Activated naive CD4-positive, alpha-beta T cell (primary cell): Measurements from ENCODE around the gene DIAPH3.

Experiments used
- DNase-seq, 4 experiments: peaks; one replicate each; lab custom pipeline; 2025; lab: John Stamatoyannopoulos, UW

The DIAPH3 gene

DNA sequence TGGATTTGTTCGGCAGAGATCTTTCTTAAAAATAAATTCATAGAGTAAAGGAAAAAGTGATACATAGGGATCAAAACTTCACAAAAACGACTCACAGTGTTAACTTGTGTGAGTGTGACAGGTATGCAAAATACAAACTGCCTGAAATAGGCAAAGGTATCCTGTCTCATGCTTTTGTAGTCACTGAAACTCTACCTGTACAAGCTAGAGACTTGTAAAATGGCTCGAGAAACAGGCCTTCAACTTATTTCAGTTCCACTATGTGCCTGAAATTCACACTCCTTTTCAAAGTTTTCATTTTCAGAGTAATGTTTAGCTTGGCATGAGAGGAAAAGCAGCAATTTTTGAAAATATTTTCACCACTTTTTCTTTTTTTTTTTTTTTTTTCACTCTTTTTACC, 290.4 kb downstream of the DIAPH3 start:
- DNase-seq, result no peak

DNA sequence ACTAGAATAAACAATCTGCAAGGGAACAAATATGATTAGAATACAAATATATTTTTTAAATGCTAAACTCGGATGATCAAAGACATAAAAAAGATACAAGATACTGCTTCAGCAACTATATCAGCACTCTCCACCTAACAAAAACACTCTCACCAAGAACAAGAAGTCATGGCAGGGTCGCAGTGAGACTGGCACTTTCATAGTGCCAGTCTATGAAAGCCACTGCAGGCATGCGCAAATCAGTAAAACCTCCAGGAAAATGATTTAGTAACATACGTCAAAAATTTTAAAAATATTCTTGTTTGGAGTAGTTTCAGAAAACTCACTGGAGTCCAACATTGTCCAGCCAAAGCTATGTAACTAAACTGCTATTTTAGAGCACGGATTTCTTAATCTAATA, 295.9 kb downstream of the DIAPH3 start:
- no peak for DNase-seq

DNA sequence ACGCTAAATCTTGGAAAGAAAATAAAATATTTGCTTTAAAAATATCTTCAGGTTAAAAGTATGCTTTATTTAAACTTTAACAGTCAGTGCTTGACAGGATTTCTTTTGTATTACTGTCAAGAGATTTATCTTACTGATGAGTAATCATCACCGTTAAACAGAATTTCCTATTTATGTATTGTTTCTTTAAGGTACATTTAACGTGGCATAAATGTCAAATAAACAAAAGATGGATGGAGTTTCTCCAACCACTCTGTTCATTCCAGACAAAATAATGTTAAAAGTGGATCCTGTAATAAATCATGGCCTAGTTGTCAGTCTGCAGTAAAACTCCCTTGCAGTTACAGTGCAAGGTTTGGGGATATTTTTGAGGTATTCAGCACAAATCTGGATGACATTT, 298.3 kb downstream of the DIAPH3 start:
- DNase-seq, result no peak

DNA sequence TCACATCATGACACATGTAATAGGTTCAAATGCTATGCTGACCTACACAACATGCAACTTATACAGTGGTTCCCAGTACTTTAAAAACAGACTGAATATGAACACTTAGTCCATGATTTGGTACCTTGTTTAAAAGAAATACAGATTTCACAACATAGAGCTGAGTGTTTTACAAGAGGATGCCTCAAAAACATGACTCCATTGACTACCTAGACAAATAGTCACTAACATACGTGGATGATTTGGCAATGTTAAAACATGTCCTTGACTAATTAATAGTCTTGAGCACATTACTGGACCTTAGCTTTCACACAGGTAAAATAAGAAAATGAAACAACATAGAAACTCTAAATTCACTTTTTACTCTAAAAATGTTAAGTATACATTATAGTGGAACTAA, 300.1 kb downstream of the DIAPH3 start:
- no peak for DNase-seq

DNA sequence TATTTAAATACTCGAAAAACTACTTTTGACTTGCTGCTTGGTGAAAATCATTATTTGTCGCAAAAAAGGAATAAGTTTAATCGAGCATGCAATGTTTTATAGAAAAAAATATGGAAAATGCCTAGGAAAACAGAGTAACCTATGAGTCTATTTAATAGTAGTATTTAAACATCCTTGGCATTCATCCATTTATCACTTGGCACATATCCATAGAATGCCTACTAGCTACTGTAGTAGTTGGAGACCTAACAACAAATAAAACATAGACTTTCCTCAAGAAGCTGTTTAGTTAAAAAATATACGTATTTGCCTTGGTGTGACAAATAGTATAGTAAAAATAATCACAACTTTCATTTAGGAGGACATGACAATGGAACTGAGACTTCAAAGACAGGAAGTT, 302.1 kb downstream of the DIAPH3 start:
- no peak for DNase-seq

DNA sequence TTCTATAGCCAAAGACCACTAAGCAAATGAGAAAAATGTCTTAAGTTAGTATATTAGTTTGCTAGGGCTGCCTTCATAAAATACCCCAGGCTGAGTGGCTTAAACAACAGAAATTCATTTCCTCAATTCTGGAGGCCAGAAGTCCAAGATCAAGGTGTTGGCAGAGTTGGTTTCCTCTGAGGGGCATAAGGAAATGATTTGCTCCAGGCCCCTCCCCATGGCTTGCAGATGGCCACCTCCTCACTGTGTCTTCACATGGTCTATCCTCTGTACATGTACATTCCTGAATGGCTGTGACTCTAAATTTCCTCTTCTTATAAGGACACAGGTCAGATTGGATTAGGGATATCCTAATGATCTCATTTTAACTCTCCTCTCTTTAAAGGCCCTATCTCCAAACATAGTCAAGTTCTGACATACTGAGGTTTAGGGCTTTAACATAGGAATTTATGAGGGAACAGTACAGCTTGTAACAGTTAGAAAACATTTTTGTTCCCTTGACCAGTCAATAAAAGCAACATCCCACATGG, 307.4 kb downstream of the DIAPH3 start:
- DNase-seq, result no peak

DNA sequence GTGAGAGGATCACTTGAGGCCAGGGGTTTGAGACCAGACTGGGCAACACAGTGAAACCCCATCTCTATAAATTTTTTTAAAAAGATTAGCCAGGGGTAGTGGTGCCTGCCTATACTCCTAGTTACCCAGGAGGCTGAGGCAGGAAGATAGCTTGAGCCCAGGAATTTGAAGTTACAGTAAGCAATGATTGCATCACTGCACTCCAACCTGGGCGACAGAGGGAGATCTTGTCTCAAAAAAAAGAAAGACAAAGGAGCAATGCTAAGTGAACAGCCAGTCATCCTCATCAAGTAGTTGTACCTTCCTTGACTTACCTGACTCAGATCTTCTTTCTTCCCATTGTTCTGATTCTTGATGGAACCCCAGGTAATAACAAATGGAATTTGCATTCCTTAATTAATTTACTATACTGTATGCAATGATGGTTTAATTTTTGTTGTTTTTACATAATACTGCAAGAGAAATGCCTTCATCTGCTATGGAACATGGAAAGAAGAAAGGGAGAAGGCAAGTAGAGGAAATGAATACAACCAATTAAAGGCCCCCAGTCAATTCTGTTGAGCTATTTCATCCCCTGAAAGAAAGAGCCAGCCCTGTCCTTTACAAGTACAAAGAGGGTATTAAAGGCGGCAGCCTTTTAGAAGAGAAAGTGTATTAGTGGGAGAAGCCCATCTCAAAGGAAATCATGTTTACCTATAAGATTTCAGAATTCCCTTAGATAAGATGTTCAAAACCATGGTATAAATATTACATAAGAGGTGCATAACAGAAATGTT, 316.7 kb downstream of the DIAPH3 start:
- no peak for DNase-seq

DNA sequence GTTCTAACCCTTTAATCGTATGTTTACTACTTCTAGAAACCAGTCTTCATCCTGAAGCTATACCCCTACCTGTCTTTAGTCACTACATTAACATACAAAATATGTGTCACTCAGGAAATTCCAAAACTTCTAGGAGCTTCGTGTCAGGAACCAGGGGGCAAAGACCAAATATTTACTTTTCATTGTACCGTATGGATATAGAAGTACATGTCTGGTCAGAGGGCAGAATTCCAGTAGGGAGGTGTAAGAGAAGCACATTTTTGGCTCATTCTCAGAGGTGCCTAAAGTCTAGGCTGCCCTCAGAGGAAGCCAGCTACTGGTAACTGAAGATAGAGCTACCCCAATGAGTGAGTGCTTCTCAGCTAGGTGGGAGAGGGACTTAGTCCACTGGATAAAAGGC, 320.7 kb downstream of the DIAPH3 start:
- no peak for DNase-seq

DNA sequence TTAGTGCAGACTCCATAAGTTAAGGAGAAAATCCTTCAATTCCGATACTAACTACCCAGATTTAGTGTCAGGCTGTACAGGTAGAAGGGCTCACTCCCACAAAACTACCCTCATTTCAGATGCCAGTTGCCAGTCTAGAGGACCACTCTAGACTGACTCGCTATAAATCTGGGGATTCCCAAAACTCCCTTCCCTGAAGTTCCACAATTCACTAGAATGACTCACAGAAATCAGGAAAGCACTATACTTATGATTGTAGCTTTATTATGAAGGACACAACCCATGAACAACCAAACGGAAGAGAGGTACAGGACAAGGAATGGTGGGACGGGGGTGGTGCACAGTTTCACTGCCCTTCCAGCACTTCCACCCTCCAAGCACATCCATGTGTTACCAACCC, 321.2 kb downstream of the DIAPH3 start:
- no peak for DNase-seq

DNA sequence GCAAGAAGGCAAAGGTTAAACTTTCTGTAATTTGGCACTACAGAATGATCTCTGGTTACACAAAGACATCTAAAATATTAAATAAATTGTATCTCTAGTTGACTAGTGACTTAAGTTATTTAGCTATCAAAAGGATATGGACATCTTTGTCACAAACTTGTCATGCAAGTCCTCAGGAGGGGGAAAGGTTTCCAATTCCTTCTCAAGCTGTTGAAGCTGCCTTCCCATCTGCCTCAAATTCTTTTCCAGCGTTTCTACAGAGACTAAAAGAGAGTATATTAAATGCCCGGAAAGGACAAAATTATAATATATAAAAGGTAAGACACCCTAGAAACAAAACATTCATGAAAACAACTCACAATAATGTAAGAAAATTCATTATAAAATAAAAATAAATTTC, 324.5 kb downstream of the DIAPH3 start:
- DNase-seq, result no peak

DNA sequence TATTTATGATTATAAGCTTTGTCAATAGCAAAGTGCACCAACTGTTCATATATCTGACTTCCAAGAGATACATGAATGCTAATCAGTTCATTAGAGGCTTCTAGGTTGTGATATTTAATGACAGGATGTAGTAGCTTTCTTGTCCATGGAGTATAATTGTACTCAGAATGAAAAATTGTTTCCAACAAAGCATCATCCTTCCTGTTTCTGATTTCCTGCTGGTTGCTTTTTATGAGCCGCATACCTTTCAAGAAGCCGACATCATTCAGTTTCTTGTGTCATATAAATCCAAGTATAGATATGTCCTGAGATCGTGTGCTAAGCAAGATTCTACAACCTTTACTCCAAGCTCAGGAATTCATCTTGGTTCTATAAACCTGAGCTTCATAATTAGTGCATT, 326.6 kb downstream of the DIAPH3 start:
- DNase-seq, result no peak

DNA sequence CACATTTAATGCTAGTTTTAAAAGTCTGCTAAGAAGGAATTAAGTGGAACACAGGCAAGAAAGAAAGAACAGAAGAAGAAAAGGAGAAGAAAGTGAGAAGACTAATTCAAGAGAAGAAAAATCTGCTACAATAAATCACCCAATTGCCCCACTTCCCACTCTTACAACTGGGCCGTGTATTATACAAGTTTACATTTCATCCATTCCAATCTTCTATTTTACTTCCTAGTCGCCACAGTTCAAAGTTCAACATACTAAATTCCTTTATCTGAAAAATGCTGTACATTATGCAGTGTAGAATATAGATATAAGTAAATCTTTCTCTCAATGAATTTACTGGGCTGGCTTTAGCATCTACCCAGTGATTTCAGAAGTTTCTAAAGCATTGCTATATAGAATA, 328.2 kb downstream of the DIAPH3 start:
- no peak for DNase-seq

DNA sequence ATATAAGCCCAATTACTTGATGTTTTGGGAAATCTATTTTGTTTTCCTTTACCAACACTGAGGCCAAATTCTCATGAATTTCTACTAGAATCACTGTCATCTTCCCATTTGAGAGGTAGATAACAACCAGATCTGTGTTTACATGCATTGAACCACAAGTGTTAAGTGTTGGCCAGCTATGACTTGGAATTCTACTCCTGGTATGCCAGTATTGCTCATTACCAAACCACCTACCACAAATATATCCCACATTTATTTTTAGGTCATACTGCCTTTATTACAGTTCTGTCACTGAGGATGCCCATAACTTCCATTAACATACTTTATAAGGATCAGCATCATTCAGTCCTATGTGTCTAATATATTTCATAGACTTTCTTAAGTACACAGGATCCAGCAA, 328.9 kb downstream of the DIAPH3 start:
- DNase-seq, result no peak

DNA sequence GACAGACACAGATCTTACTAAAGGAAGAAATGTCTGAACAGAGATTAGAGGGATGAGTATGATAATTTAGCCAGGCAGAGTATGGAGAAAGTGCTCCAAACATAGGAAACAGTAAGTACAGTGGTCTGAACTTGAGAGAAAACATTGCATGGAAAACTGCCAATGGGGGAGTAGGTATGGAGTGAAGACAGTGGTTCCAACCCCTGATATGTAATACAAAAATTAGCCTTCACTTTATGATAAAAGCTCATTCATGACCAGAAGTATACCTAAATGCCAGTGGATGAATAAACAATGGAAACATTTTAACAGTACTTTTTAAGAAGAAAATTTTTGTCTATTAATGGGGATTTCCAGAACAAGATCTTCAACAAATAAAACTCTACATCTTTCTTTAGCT, 334.0 kb downstream of the DIAPH3 start:
- DNase-seq, result no peak

DNA sequence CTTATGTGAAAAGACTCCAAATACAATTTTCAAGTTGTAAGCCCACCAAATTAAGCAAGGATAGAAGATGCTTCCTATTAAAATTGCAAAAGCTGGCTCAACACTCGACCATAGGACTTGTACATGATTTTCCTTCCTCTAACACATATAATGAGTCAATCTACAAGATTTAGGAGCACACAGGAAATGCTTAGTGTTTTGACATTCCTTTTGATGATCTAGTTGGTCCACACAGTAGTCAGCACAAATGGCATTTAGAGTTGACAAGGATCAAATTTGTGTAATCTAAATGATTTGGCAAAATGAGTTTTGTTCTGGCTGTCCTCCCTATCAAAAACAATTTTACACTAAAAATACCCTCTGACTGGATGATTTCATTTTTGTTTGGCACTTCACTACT, 340.2 kb downstream of the DIAPH3 start:
- no peak for DNase-seq

DNA sequence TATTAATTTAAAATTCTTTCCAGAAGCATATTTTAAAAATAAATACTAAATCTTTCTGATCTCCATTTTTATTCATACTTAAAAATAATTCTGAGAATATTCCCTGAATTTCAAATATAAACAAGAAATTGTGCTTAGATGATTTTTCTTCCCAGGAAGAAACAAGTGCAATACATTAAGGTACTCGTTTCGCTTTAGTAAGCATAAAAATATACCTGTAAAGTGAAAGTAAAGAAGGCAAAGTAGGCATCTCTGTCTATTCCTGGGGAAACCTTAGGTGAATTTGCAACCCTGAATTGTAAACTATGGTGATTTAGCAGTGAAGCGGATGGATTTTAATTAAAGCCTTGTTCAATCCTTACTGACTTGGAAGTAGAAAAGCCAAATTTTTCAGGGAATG, 354.2 kb downstream of the DIAPH3 start:
- DNase-seq, result no peak

DNA sequence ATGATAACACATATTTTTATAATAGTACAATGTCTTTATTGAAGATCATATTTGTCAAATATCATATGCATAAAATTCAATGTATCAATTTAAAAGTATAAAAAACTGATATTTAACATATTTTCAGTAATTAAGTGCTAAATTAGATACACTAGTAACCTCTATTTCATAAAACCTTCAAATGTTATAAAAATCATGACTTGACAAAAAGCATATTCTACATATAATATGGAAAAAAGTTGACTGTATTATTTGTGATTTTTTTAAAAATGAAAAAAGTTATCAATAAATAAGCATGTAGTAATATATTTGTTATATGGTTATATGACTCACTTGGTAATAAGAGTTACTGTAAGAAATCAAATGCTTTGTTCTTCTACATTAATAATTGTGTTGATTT, 356.9 kb downstream of the DIAPH3 start:
- no peak for DNase-seq

DNA sequence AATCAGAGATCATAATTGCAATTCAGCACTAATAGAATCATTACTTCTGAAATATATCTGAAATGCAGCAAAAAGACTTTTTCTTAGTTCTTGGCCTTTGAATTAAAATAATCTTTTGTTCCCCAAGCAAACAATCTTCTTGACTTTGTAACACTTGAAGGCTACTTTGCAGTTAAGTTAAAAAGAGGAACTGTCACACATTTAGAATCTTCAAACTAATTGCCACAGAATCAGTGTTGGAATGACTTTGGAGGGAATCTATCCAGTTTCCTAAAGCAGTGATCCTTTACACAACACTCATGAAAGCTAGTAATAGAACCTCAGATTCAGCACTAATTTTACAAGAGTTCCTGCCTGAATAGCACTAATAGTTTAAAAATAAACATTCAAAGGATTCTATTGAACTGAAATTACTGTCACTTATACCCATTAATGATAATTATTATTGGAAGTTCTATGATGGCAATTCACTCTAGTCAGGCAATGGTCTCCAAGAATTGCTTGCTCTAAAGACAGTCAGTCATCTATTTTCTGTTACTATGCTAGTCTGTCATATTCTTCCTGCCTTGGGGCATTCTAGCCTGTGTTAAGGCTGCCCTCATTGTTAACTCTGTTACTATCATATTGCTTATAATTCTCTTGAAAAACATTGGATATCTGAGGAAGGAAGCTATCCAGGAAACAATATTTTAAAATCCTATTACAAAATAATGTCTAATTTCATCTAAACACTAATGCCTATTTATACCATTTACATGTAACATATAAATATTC, 362.4 kb downstream of the DIAPH3 start:
- no peak for DNase-seq

DNA sequence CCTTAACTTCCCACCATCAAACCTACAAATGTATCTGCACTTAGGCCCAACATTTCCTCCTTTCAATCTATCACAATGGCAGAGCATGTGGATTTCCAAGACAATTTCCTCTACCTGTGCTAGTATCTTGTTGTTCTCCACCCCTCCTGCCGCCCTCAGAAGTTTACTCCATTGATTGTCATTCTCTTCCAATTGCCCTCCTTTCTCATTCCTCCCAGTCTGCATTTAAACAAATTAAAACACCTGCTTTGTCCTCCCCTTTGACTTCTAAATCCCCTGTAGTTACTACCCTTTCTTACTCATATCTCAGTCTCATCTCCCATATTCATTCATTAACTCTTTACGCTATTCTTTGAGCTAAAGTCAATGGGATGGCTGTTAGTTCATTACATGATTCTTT, 370.6 kb downstream of the DIAPH3 start:
- no peak for DNase-seq

DNA sequence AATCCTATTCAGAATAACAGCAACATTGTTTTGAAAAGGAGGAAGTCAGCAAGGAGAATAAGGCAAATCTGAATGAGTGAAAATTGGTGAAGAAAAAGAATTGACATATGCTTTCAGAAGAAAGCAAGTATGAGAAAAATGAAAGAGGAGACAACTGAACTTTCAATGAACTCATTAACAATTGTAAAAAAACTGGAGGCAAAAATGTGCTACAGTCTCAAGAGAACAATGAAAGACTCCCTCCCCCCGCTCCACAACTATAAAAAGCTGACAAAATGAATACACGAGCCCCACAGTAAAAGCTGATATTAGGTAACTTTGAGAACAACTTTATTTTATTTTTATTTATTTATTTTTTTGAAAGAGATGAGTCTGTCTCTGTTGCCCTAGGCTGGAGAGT, 373.1 kb downstream of the DIAPH3 start:
- DNase-seq, result no peak

DNA sequence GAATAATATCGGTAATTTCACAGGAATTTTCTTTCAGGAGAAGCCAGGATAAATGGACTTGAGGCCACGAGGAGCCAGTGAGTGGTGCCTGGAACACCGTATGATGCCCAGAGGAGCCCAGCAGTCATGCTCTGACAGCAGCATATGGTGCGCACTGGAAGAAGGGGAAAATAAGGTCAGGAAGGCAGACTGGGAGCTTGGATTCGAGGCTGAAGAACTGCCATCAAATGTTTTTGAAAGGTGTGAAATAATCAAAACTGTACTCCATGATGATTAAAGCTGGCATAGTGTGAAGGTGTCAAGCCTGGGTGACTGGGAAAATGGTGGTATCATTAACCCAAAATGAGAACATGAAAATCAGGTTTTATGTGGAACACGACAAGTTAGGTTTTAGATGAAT, 374.2 kb downstream of the DIAPH3 start:
- no peak for DNase-seq

DNA sequence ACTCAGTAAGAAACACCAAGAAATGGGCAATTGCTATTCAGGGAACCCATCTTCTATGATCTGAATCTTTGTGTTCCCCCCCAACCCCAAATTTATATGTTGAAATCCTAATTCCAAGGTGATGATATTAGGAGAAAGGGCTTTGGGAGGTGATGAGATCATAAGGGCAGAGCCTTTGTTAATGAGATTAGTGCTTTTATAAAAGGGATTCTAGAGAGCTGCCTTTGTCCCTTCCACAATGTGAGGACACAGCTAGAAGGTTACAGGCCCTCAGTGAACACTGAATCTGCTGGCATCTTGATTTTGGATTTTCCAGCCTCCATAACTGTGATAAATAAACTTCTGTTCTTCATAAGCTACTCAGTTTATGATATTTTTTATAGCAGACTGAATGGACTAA, 376.0 kb downstream of the DIAPH3 start:
- no peak for DNase-seq

DNA sequence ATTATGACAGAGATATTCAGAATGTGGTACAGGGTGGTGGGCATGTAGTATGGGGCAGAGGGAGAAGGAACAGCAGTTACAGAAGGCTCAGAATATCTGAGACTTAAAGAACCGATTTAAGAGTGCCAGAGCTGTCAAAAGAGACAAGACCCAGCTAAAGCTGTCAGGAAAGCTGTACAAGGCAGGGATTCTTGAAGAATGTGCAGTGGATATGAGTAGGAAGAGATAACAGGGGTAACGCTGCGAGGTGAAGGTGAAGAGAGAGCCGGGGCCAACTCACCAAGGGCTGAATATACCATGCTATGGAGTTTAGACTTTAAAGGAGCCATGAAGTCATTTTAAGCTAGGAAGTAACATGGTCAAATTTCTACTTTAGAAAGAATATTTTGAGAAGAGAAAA, 381.0 kb downstream of the DIAPH3 start:
- no peak for DNase-seq

DNA sequence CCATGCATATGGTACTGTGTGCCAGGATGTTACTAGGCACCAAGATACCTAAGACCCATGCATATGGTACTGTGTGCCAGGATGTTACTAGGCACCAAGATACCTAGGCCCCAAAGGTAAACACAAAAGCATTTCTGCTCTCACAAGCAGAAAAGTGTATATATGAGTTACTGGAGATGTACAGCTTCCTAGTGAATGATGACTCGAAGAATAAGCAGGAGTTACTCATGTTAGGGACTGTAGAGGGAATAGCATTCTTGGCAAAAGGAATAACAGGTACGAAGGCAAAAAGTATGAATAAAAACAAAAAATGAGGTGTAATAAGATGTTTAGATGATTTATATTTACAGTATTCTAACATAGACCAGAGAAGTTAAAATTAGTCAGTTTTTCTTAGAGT, 383.7 kb downstream of the DIAPH3 start:
- no peak for DNase-seq
